Keratinocyte (primary cell): ENCODE results near the gene CDA. TPM values are rescaled to one million over a fixed set of nuclear protein-coding genes. Genes with fewer than 3 reads are reported as not detected.

Source experiments
- DNase-seq: peaks from one replicate; pipeline ENCODE4 v3.0.0-alpha.2; 2011; ENCODE audit warnings: low read depth, missing footprints, low spot score
- FAIRE-seq: peaks from 2 replicates; lab custom pipeline; 2011; peaks lifted over from hg19 to GRCh38; lab: Jason Lieb, UNC
- H2AFZ ChIP-seq: 2 replicates; pipeline ENCODE4 v1.6.0; 2012; ENCODE audit warnings: low read length, control low read depth, inconsistent platforms; ENCODE audit not compliant: control insufficient read depth
- H3K27ac ChIP-seq: 2 replicates; pipeline ENCODE4 v1.5.1; 2011; ENCODE audit warnings: low read length; ENCODE audit not compliant: control insufficient read depth, insufficient read depth
- H3K27me3 ChIP-seq: 3 replicates; pipeline ENCODE4 v1.6.0; 2011; ENCODE audit warnings: low read length; ENCODE audit not compliant: control insufficient read depth, insufficient read depth; ENCODE audit errors: extremely low read depth
- H3K36me3 ChIP-seq, 2 experiments: 2 replicates in 1 of 2; 3 replicates in 1 of 2; pipeline ENCODE4 v1.5.1; 2011; ENCODE audit warnings: low read length in 2 of 2, mild to moderate bottlenecking in 1 of 2; ENCODE audit not compliant: control insufficient read depth in 2 of 2, insufficient read depth in 2 of 2; ENCODE audit errors: extremely low read depth in 1 of 2
- H3K4me1 ChIP-seq: 3 replicates; pipeline ENCODE4 v1.5.1; 2011; ENCODE audit warnings: low read length; ENCODE audit not compliant: control insufficient read depth, insufficient read depth; ENCODE audit errors: extremely low read depth
- H3K4me2 ChIP-seq: 3 replicates; pipeline ENCODE4 v1.6.0; 2011; ENCODE audit warnings: low read depth, low read length; ENCODE audit not compliant: control insufficient read depth, insufficient read depth; ENCODE audit errors: extremely low read depth
- H3K4me3 ChIP-seq, 3 experiments: fragments of 200-600 bp in 1 of 3; sonication (generic) in 1 of 3; 2 replicates in 2 of 3; 3 replicates in 1 of 3; pipeline ENCODE4 v1.5.1; 2011 to 2016; ENCODE audit warnings: low read length in 3 of 3, mild to moderate bottlenecking in 3 of 3, control low read depth in 2 of 3, inconsistent platforms in 1 of 3, low read depth in 1 of 3, mixed read lengths in 1 of 3, mixed run types in 1 of 3, moderate library complexity in 1 of 3; ENCODE audit not compliant: control insufficient read depth in 2 of 3, insufficient read depth in 2 of 3; ENCODE audit errors: extremely low read depth in 1 of 3
- H3K79me2 ChIP-seq: 2 replicates; pipeline ENCODE4 v1.6.0; 2012; ENCODE audit warnings: low read length; ENCODE audit not compliant: control insufficient read depth, insufficient read depth
- H3K9ac ChIP-seq: 3 replicates; pipeline ENCODE4 v1.6.0; 2011; ENCODE audit warnings: low read length; ENCODE audit not compliant: control insufficient read depth, insufficient read depth; ENCODE audit errors: extremely low read depth
- H3K9me1 ChIP-seq: 3 replicates; pipeline ENCODE4 v1.6.0; 2011; ENCODE audit warnings: low read length; ENCODE audit not compliant: control insufficient read depth, insufficient read depth; ENCODE audit errors: extremely low read depth
- H3K9me3 ChIP-seq: 2 replicates; pipeline ENCODE4 v1.5.1; 2012; ENCODE audit warnings: low read depth, low read length; ENCODE audit not compliant: control insufficient read depth
- H4K20me1 ChIP-seq: 3 replicates; pipeline ENCODE4 v1.6.0; 2011; ENCODE audit warnings: low read length; ENCODE audit not compliant: control insufficient read depth, insufficient read depth; ENCODE audit errors: extremely low read depth
- CTCF ChIP-seq, 3 experiments: IDR thresholded peaks in 1 of 3; conservative IDR thresholded peaks in 1 of 3; optimal IDR thresholded peaks in 1 of 3; 2 replicates in 2 of 3; 3 replicates in 1 of 3; pipeline versions ENCODE3 to v1.5.1; 2011; ENCODE audit warnings: low read length in 3 of 3, mild to moderate bottlenecking in 3 of 3, moderate library complexity in 2 of 3, control low read depth in 1 of 3, inconsistent platforms in 1 of 3; ENCODE audit not compliant: insufficient read depth in 2 of 3; ENCODE audit errors: extremely low read depth in 1 of 3
- EZH2 ChIP-seq: IDR thresholded peaks from one replicate; pipeline ENCODE4 v1.6.1; 2012; ENCODE audit warnings: inconsistent platforms, mild to moderate bottlenecking, low read length, moderate library complexity
- dilution Hi-C: fragments of 300-500 bp; cut with MboI; formaldehyde crosslinking; loops from one replicate; pipeline ENCODE4 v1.7.0; 2020; ENCODE audit warnings: low sequenced_read_pairs; ENCODE audit not compliant: extremely low pct_ligation_motif_present
- polyA plus RNA-seq, 5 experiments: library from polyadenylated mRNA; depleted of rRNA in 3 of 5; stranded (reverse) in 3 of 5; stranded (forward) in 1 of 5; unstranded in 1 of 5; fragments of >200 nt; gene quantifications; 1 replicate in 1 of 5; 2 replicates in 3 of 5; 3 replicates in 1 of 5; pipeline versions ENCODE4 v1.2.1 to v1.2.3, GENCODE V29; 2011 to 2012; ENCODE audit warnings: missing spikeins in 2 of 5, low read depth in 1 of 5, low replicate concordance in 1 of 5

The CDA gene
- polyA plus RNA-seq, 1 donor (not counting 4 experiments of a cell fraction or from before 2014, with no cell fraction given), result 44.9 TPM

- DNase-seq (no peak), FAIRE-seq (no peak)
- H3K9me3 ChIP-seq, result no peaks in the 10 kb centered on the region
- no peak overlapping the region for H3K4me2 ChIP-seq
- H3K9ac ChIP-seq, result no peak overlapping the region
- no peaks in the 10 kb centered on the region for H3K9me1 ChIP-seq
- no peak for TF ChIP-seq CTCF (optimal IDR thresholded peaks at IDR 0.05 in 1 of 3, IDR thresholded peaks at IDR 0.05 in 1 of 3, conservative IDR thresholded peaks at IDR 0.05 in 1 of 3; ENCODE audit: extremely low read depth in 1 of 3, insufficient read depth in 2 of 3, low read length in 3 of 3)
- no peak for TF ChIP-seq EZH2
- H3K27me3 ChIP-seq, result peaks cover 28% of the 10 kb centered on the region
- H3K79me2 ChIP-seq, result no peaks in the 10 kb centered on the region
- no peaks in the 10 kb centered on the region for H4K20me1 ChIP-seq
- H3K36me3 ChIP-seq, result no peaks in the 10 kb centered on the region
- no peak overlapping the region for H3K4me3 ChIP-seq
- no peak overlapping the region for H2AFZ ChIP-seq
- no peaks in the 10 kb centered on the region for H3K4me1 ChIP-seq
- no peak overlapping the region for H3K27ac ChIP-seq
- dilution Hi-C loops, result no loop called here
Measured at GRCh38 chr1:20558191-20558590, 30.7 kb upstream of the CDA start.

GRCh38 chr1:20560966-20561365 lies 27.9 kb upstream of the CDA start:
- no peak for DNase-seq
- Histone ChIP-seq H3K27ac (no peak overlapping the region), H3K27me3 (peaks cover 3% of the 10 kb centered on the region), H3K4me1 (no peaks in the 10 kb centered on the region), H3K9me1 (no peaks in the 10 kb centered on the region), H3K9ac (no peak overlapping the region), H3K4me3 (no peak overlapping the region), H2AFZ (no peak overlapping the region), H3K9me3 (no peaks in the 10 kb centered on the region), H4K20me1 (no peaks in the 10 kb centered on the region), H3K79me2 (no peaks in the 10 kb centered on the region), H3K4me2 (no peak overlapping the region), H3K36me3 (no peaks in the 10 kb centered on the region)
- FAIRE-seq, result no peak
- TF ChIP-seq EZH2 (no peak), CTCF (optimal IDR thresholded peaks at IDR 0.05 in 1 of 3, IDR thresholded peaks at IDR 0.05 in 1 of 3, conservative IDR thresholded peaks at IDR 0.05 in 1 of 3; ENCODE audit: extremely low read depth in 1 of 3, insufficient read depth in 2 of 3, low read length in 3 of 3) (no peak)
- dilution Hi-C loops, result no loop called here
